ENCODE results near the gene GPATCH8. TPM values are rescaled to one million over a fixed set of nuclear protein-coding genes. Genes with fewer than 3 reads are reported as not detected.

Gene GPATCH8
- total and polyA plus RNA-seq, 9 of the 15 experiments (the other 6 are each of a cell fraction or from before 2014, with no cell fraction given), result 10.6 to 29.6 (median 13.2) TPM

GRCh38 chr17:44530896-44531418, 27.8 kb upstream of the GPATCH8 start (continued):
- TF ChIP-seq KLF1 (tag; IDR thresholded peaks at IDR 0.05), result no peak
- no peak for TF ChIP-seq KLF13 (tag; IDR thresholded peaks at IDR 0.05; ENCODE audit: borderline replicate concordance, low read depth)
- TF ChIP-seq NEUROD1 (IDR thresholded peaks at IDR 0.05; ENCODE audit: borderline replicate concordance, low read depth, low read length, partially characterized antibody), result no peak
- TF ChIP-seq ZFP36 (IDR thresholded peaks at IDR 0.05; ENCODE audit: low read depth, low read length, partially characterized antibody), result no peak
- TF ChIP-seq PHB (CRISPR knock-in tag; IDR thresholded peaks at IDR 0.05), result no peak
- TF ChIP-seq CBX1 (IDR thresholded peaks at IDR 0.05; ENCODE audit: low read depth), result no peak
- no peak for TF ChIP-seq ZNF311 (CRISPR knock-in tag; IDR thresholded peaks at IDR 0.05)

GRCh38 chr17:44529864-44530263, 26.7 kb upstream of the GPATCH8 start:
- Histone ChIP-seq H3K27me3 (ENCODE audit: control insufficient read depth in 2 of 2, insufficient read depth in 2 of 2, low read length in 2 of 2) (peaks cover 0 to 5% of the 10 kb centered on the region in 2 experiments; a peak in 1 of 5 replicates), H3K9ac (ENCODE audit: insufficient read depth in 1 of 2, low read depth in 2 of 2, low read length in 2 of 2) (no peak overlapping the region), H3K4me2 (ENCODE audit: insufficient read depth, low read length) (no peak overlapping the region), H4K20me1 (replicated peaks; ENCODE audit: control insufficient read depth, insufficient read depth, low read length) (no peaks in the 10 kb centered on the region), H2AFZ (ENCODE audit: low read depth, low read length) (no peak overlapping the region), H3K36me3 (ENCODE audit: control insufficient read depth, insufficient read depth, low read length) (no peaks in the 10 kb centered on the region), H3K4me3 (no peak overlapping the region), H3K4me1 (replicated peaks in 1 of 2; ENCODE audit: control insufficient read depth in 2 of 2, insufficient read depth in 2 of 2, low read length in 2 of 2) (peaks cover 0 to 10% of the 10 kb centered on the region in 2 experiments; a peak in 2 of 5 replicates), H3K79me2 (ENCODE audit: control insufficient read depth, insufficient read depth, low read length) (no peaks in the 10 kb centered on the region), H3K9me3 (replicated peaks; ENCODE audit: control insufficient read depth, insufficient read depth, low read depth, low read length) (peaks cover 3% of the 10 kb centered on the region), H3K27ac (ENCODE audit: extremely low read depth, low read depth, low read length) (no peak overlapping the region), H3K9me1 (ENCODE audit: control insufficient read depth, insufficient read depth, low read length) (no peaks in the 10 kb centered on the region)
- DNase-seq (ENCODE audit: extremely low read depth in 1 of 4, low spot score in 3 of 4) (no peak), ATAC-seq (peak; percentile 38; the same call in 2 of the 3 replicates), FAIRE-seq (no peak)
- ChIA-PET CTCF (ENCODE audit: low intra/inter-chr PET ratio) (no interaction called here), POLR2A (no interaction called here)
- in situ Hi-C loops (cut with MboI) (loop anchor here (5.0 kb wide), 1 partner anchor 142 kb away; no protein-coding TSS in a partner anchor), intact Hi-C loops (cut with micrococcal nuclease) (loop anchor here (10.0 kb wide), 1 partner anchor 245 kb away; no protein-coding TSS in a partner anchor)
- TSS peak; percentile 95 for BruUV-seq (replicated peaks)
- 21% methylated on average over 3 of the region's 3 CpGs for WGBS (ENCODE audit: insufficient coverage, low coverage, missing lambda C conversion rate)
- peak; percentile 50 for TF ChIP-seq ZNF316 (IDR thresholded peaks at IDR 0.05)
- TF ChIP-seq ZMIZ1 (IDR thresholded peaks at IDR 0.05; ENCODE audit: low read depth in 2 of 2, low read length in 2 of 2), result peak in 1 of 2 experiments; percentile 17; a peak in 1 of 4 replicates
- TF ChIP-seq RAD21 (CRISPR knock-in tag; conservative IDR thresholded peaks at IDR 0.05 in 1 of 2, IDR thresholded peaks at IDR 0.05 in 1 of 2), result no peak
- peak in 1 of 2 experiments; percentile 33; a peak in 1 of 4 replicates for TF ChIP-seq KDM4B (IDR thresholded peaks at IDR 0.05; ENCODE audit: borderline replicate concordance in 2 of 2, low read depth in 1 of 2)
- no peak for TF ChIP-seq NCOA6 (IDR thresholded peaks at IDR 0.05)
- 0 out of 2 replicates have a peak, but pooled peaks have one; percentile 23 for TF ChIP-seq CBX1 (IDR thresholded peaks at IDR 0.05; ENCODE audit: low read depth)
- TF ChIP-seq EHMT2 (IDR thresholded peaks at IDR 0.05), result no peak
- TF ChIP-seq RBBP5 (IDR thresholded peaks at IDR 0.05; ENCODE audit: borderline replicate concordance, insufficient read depth, low read length, poor library complexity, severe bottlenecking), result no peak
- 0 out of 2 replicates have a peak, but pooled peaks have one; percentile 24 for TF ChIP-seq RBFOX2 (IDR thresholded peaks at IDR 0.05; ENCODE audit: low read depth, low read length)
- no peak for TF ChIP-seq BHLHE40 (IDR thresholded peaks at IDR 0.05; ENCODE audit: low read length)
- TF ChIP-seq TCFL5 (CRISPR knock-in tag; conservative IDR thresholded peaks at IDR 0.05), result no peak
- TF ChIP-seq CBX8 (IDR thresholded peaks at IDR 0.05; ENCODE audit: borderline replicate concordance, extremely low read depth, low read depth, low read length, poor library complexity, severe bottlenecking), result no peak

All from K562 (cell line).